ENCODE measurements around the gene LRIG1.

LRIG1 gene

GRCh38 chr3:66488492-66488891 lies 12.3 kb downstream of the LRIG1 start:
- no peak for TF ChIP-seq CTCF (IDR thresholded peaks at IDR 0.05; ENCODE audit: borderline replicate concordance, insufficient read depth, low read depth, low read length)
- H3K4me3 ChIP-seq (ENCODE audit: low read depth, low read length) = no peak overlapping the region

DNA sequence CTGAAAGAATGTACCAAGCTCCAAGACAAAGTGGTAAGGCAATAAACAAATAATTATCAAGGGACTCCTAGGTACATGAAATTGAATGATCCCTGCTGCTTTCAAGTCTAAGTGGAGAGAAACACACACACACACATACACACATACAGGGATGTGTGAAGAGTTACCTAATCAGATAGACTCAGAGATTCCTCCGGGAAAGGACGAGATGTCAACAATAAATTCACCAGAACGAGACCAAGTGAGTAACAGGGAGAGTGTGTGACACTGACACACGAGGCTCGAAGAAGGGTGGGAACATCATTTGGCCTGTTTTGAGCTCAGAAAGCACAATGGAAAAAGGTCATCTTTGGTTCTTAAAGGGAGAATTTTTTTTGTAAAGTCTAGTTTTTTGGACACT lies 13.4 kb downstream of the LRIG1 start:
- no peak for TF ChIP-seq CTCF (IDR thresholded peaks at IDR 0.05; ENCODE audit: borderline replicate concordance, insufficient read depth, low read depth, low read length)
- H3K4me3 ChIP-seq (ENCODE audit: low read depth, low read length) = no peak overlapping the region

GRCh38 chr3:66486646-66487045 lies 14.2 kb downstream of the LRIG1 start:
- no peak overlapping the region for H3K4me3 ChIP-seq (ENCODE audit: low read depth, low read length)
- no peak for TF ChIP-seq CTCF (IDR thresholded peaks at IDR 0.05; ENCODE audit: borderline replicate concordance, insufficient read depth, low read depth, low read length)

- H3K4me3 ChIP-seq (ENCODE audit: low read depth, low read length) = no peak overlapping the region
- no peak for TF ChIP-seq CTCF (IDR thresholded peaks at IDR 0.05; ENCODE audit: borderline replicate concordance, insufficient read depth, low read depth, low read length)
Observed at GRCh38 chr3:66486202-66486601, 14.6 kb downstream of the LRIG1 start.

DNA sequence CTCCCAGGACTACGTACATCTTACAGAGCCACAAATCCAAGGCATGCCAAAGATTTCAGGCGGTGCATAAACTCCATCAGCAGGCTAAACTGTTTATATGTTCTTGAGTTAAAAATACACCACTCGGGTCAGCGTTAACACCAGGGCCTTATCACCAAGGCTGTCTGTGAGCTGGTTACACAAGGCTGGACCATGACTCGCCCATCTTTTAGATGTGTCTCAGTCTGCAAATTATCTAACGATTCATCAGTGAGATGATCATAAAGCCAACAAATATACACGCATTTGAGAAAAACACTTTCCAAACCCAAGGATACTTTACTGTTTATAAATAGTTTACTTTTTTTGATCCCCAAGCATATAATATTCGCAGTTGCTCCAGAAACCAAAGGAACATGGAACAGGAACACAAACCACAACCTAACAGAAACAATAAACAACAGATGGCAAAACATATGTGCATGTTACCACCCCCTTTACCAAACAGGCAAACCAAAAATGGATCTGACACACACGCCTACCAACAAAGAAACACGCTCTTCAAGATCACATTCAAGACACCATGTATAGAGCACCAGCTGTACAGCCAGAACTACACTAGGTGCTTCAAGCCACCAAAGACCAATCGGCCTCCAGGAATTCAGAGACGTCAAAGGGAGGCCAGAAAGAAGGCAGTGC lies 15.4 kb downstream of the LRIG1 start:
- no peak overlapping the region for H3K4me3 ChIP-seq (ENCODE audit: low read depth, low read length)
- TF ChIP-seq CTCF (IDR thresholded peaks at IDR 0.05; ENCODE audit: borderline replicate concordance, insufficient read depth, low read depth, low read length) = no peak

GRCh38 chr3:66484106-66484844 lies 16.5 kb downstream of the LRIG1 start:
- H3K4me3 ChIP-seq (ENCODE audit: low read depth, low read length) = no peak overlapping the region
- TF ChIP-seq CTCF (IDR thresholded peaks at IDR 0.05; ENCODE audit: borderline replicate concordance, insufficient read depth, low read depth, low read length) = no peak

- no peak for TF ChIP-seq CTCF (IDR thresholded peaks at IDR 0.05; ENCODE audit: borderline replicate concordance, insufficient read depth, low read depth, low read length)
- H3K4me3 ChIP-seq (ENCODE audit: low read depth, low read length) = no peak overlapping the region
Observed at GRCh38 chr3:66483409-66483906, 17.4 kb downstream of the LRIG1 start.

Measured in GM12875 (cell line).